PC-3 (cell line): ENCODE measurements around the gene TCF12. TPM values are rescaled to one million over a fixed set of nuclear protein-coding genes. Genes with fewer than 3 reads are reported as not detected.

ENCODE experiments used
- ATAC-seq: fragments of 200-7000 bp; cut with Tn5 transposase; 2 replicates; pipeline ENCODE4 v1.9.1; 2020; ENCODE audit warnings: mild to moderate bottlenecking, moderate library complexity
- BruUV-seq: library from RNA; stranded (reverse); fragments of 400-500 nt; replicated peaks from 2 replicates; lab custom pipeline; 2021; lab: Mats Ljungman, UMichigan
- CTCF ChIA-PET: fragments of 300-600 bp; sonication (Branson Sonifier 250); formaldehyde crosslinking; loops from one replicate; lab custom pipeline; 2022; ENCODE audit warnings: antibody characterized with exemption; lab: Charles Lee
- POLR2A ChIA-PET: fragments of 300-600 bp; sonication (Branson Sonifier 250); formaldehyde crosslinking; loops from one replicate; lab custom pipeline; 2022; ENCODE audit warnings: antibody characterized with exemption; ENCODE audit not compliant: unreplicated experiment; lab: Charles Lee
- DNase-seq: peaks from one replicate; pipeline ENCODE4 v3.0.0-alpha.2; 2015
- H2AFZ ChIP-seq: fragments of 300-600 bp; sonication (generic); 2 replicates; pipeline ENCODE4 v1.6.0; 2016; ENCODE audit warnings: antibody characterized with exemption, low read length
- H3F3A ChIP-seq: fragments of 300-600 bp; sonication (generic); one replicate; pipeline ENCODE4 v1.6.0; 2017; ENCODE audit warnings: antibody characterized with exemption, low read length, control low read depth, mild to moderate bottlenecking; ENCODE audit not compliant: unreplicated experiment
- H3K27ac ChIP-seq: fragments of 300-600 bp; sonication (generic); 2 replicates; pipeline ENCODE4 v1.5.1; 2016; ENCODE audit warnings: mild to moderate bottlenecking, low read length
- H3K27me3 ChIP-seq: fragments of 300-600 bp; sonication (generic); 2 replicates; pipeline ENCODE4 v1.6.1; 2016; ENCODE audit warnings: low read length, mixed read lengths
- H3K36me3 ChIP-seq: fragments of 300-600 bp; sonication (generic); 2 replicates; pipeline ENCODE4 v1.6.1; 2016; ENCODE audit warnings: low read depth, mixed run types, low read length, mixed read lengths
- H3K4me1 ChIP-seq: fragments of 300-600 bp; sonication (generic); 2 replicates; pipeline ENCODE4 v1.5.1; 2016; ENCODE audit warnings: low read length; ENCODE audit not compliant: insufficient read depth
- H3K4me2 ChIP-seq: fragments of 300-600 bp; sonication (generic); 2 replicates; pipeline ENCODE4 v1.6.0; 2016; ENCODE audit warnings: low read length
- H3K4me3 ChIP-seq: fragments of 300-600 bp; sonication (generic); 2 replicates; pipeline ENCODE4 v1.5.1; 2016; ENCODE audit warnings: mild to moderate bottlenecking, low read length, mixed read lengths
- H3K79me2 ChIP-seq: fragments of 300-600 bp; sonication (generic); 2 replicates; pipeline ENCODE4 v1.6.1; 2017; ENCODE audit warnings: low read length, mixed read lengths
- H3K9ac ChIP-seq: fragments of 300-600 bp; sonication (generic); 2 replicates; pipeline ENCODE4 v1.6.0; 2016; ENCODE audit warnings: mild to moderate bottlenecking, low read length
- H3K9me2 ChIP-seq: fragments of 300-600 bp; sonication (generic); replicated peaks from 2 replicates; pipeline ENCODE4 v1.6.1; 2016; ENCODE audit warnings: mixed run types, low read length, mixed read lengths
- H3K9me3 ChIP-seq: fragments of 300-600 bp; sonication (generic); 2 replicates; pipeline ENCODE4 v1.6.1; 2016; ENCODE audit warnings: low read length, mixed read lengths
- H4K20me1 ChIP-seq: fragments of 300-600 bp; sonication (generic); 2 replicates; pipeline ENCODE4 v1.6.1; 2016; ENCODE audit warnings: low read length, mixed read lengths
- CTCF ChIP-seq: fragments of 300-600 bp; sonication (generic); conservative IDR thresholded peaks from 2 replicates; pipeline ENCODE4 v1.5.1; 2017; ENCODE audit warnings: antibody characterized with exemption, low read depth, mild to moderate bottlenecking, low read length
- EZH2 ChIP-seq: fragments of 300-600 bp; sonication (generic); IDR thresholded peaks from one replicate; pipeline ENCODE4 v1.6.1; 2017; ENCODE audit warnings: antibody characterized with exemption, mild to moderate bottlenecking, low read length; ENCODE audit not compliant: unreplicated experiment
- EZH2phosphoT487 ChIP-seq: fragments of 300-600 bp; sonication (generic); IDR thresholded peaks from 2 replicates; pipeline ENCODE4 v1.6.1; 2018; ENCODE audit warnings: mild to moderate bottlenecking, antibody characterized with exemption, low read length, borderline replicate concordance
- intact Hi-C: fragments of 100-400 bp; cut with micrococcal nuclease; formaldehyde crosslinking; loops from 2 replicates; pipeline ENCODE4 v1.9.0; 2023
- total RNA-seq: library from RNA; depleted of rRNA; stranded (reverse); fragments of >200 nt; gene quantifications from 2 replicates; pipeline ENCODE4 v1.2.3, GENCODE V29; 2014

TCF12 gene
- total RNA-seq, 1 experiment from 2014 or later = 103 TPM

DNA sequence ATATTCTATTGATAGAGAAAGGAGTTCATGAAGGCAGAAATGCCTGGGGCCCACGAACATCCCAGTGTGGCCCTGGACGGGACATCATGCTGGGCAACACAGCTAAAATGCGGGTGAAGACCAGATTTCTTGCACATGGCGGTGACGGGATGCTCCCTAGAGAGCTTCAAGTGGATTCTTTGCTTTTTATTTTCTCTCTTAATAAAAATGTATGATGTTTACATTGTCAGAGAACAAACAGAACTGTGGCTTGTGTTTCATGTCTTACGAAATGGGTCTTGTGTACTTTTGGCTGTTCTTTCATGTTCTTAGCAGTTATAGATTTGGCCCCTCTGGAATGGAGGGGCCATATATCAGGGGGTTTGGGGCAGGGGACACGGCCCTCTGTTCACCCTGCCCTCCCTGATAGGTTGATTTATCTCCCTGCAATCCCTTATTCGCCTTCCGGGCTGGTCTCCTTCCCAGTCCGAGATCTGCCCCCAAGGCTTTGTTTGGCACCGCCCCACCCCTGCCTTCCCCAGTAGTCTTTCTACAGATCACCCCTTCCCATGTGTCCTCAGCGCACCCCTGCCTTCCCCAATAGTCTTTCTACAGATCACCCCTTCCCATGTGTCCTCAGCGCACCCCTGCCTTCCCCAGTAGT lies 389.2 kb downstream of the TCF12 start:
- DNase-seq = peak; percentile 53
- Histone ChIP-seq H3K4me2 (peak overlapping the region; percentile 85), H3K9me2 (no peaks in the 10 kb centered on the region), H3K4me1 (peaks cover 12% of the 10 kb centered on the region), H3K4me3 (no peak overlapping the region), H4K20me1 (no peaks in the 10 kb centered on the region), H3K9ac (no peak overlapping the region), H3F3A (no peaks in the 10 kb centered on the region), H3K9me3 (no peaks in the 10 kb centered on the region), H3K27ac (no peak overlapping the region), H3K79me2 (no peaks in the 10 kb centered on the region), H2AFZ (peak overlapping the region; percentile 71; the same call in 1 of the 2 replicates), H3K27me3 (no peaks in the 10 kb centered on the region), H3K36me3 (no peaks in the 10 kb centered on the region; the same call in 1 of the 2 replicates)
- POLR2A ChIA-PET = no interaction called here
- ATAC-seq = peak; percentile 68
- CTCF ChIA-PET = no interaction called here
- BruUV-seq = no TSS peak
- intact Hi-C loops = loop anchor here (1.0 to 10.0 kb wide), 4 partner anchors 90 to 815 kb away; no protein-coding TSS in a partner anchor
- TF ChIP-seq EZH2 = no peak
- TF ChIP-seq CTCF = no peak
- TF ChIP-seq EZH2phosphoT487 = no peak

- no peak for DNase-seq
- H3K36me3 ChIP-seq = no peaks in the 10 kb centered on the region; the same call in 1 of the 2 replicates
- H3K9ac ChIP-seq = no peak overlapping the region
- H3K4me2 ChIP-seq = no peak overlapping the region
- no peak overlapping the region for H2AFZ ChIP-seq
- peaks cover 12% of the 10 kb centered on the region for H3K4me1 ChIP-seq
- POLR2A ChIA-PET = no interaction called here
- H3K27me3 ChIP-seq = no peaks in the 10 kb centered on the region
- CTCF ChIA-PET = no interaction called here
- no peak for ATAC-seq
- H3K27ac ChIP-seq = no peak overlapping the region
- intact Hi-C loops = loop anchor here (5.0 to 10.0 kb wide), 3 partner anchors 91 to 816 kb away; no protein-coding TSS in a partner anchor
- H3K9me3 ChIP-seq = no peaks in the 10 kb centered on the region
- no peaks in the 10 kb centered on the region for H3F3A ChIP-seq
- no TSS peak for BruUV-seq
- no peaks in the 10 kb centered on the region for H3K79me2 ChIP-seq
- no peaks in the 10 kb centered on the region for H4K20me1 ChIP-seq
- TF ChIP-seq CTCF (no peak), EZH2phosphoT487 (no peak), EZH2 (no peak)
- no peaks in the 10 kb centered on the region for H3K9me2 ChIP-seq
- H3K4me3 ChIP-seq = no peak overlapping the region
These were observed 389.7 kb downstream of the TCF12 start for GRCh38 chr15:57308170-57308545.
